Midbrain (tissue), 1 donor: ENCODE measurements around the gene RARA.
"Not testable (repeated sequence)": the region's sequence is repeated elsewhere in the genome, so short reads cannot be mapped to it uniquely, and the experiment has no call there.

Experiments used
- DNase-seq: peaks from one replicate; lab custom pipeline; 2025; lab: John Stamatoyannopoulos, UW

The RARA gene

GRCh38 chr17:40356990-40357881 is 48.3 kb downstream of the RARA start:
- DNase-seq = no peak

- peak; percentile 89 for DNase-seq
These were observed 49.5 kb downstream of the RARA start for GRCh38 chr17:40358323-40359038.

GRCh38 chr17:40360091-40360490 is 51.1 kb downstream of the RARA start:
- DNase-seq = no peak

GRCh38 chr17:40361063-40361924 is 52.3 kb downstream of the RARA start:
- DNase-seq = no peak

GRCh38 chr17:40361925-40362695 is 53.1 kb downstream of the RARA start:
- no peak for DNase-seq

- no peak for DNase-seq
These were observed 53.7 kb downstream of the RARA start for GRCh38 chr17:40362696-40363110.

GRCh38 chr17:40363111-40363827 is 54.3 kb downstream of the RARA start:
- no peak for DNase-seq

- no peak for DNase-seq
These were observed 55.3 kb downstream of the RARA start, which contains the start of gene GJD3 for GRCh38 chr17:40364121-40364861. GJD3 (minus strand) TSS chr17:40364737; CDS start chr17:40363815, 922 bp downstream.

- DNase-seq = no peak
These were observed 55.9 kb downstream of the RARA start for GRCh38 chr17:40364906-40365305.

- DNase-seq = no peak
These were observed 57.3 kb downstream of the RARA start for GRCh38 chr17:40366076-40366860.

GRCh38 chr17:40366861-40367518 is 58.0 kb downstream of the RARA start:
- no peak for DNase-seq

- not testable (repeated sequence) for DNase-seq
These were observed 58.7 kb downstream of the RARA start for GRCh38 chr17:40367728-40368127.

- DNase-seq = no peak
These were observed 60.9 kb downstream of the RARA start for GRCh38 chr17:40369923-40370322.

- DNase-seq = no peak
These were observed 62.4 kb downstream of the RARA start for GRCh38 chr17:40371261-40371929.

- DNase-seq = no peak
These were observed 63.1 kb downstream of the RARA start for GRCh38 chr17:40372031-40372430.

GRCh38 chr17:40372644-40373043 is 63.7 kb downstream of the RARA start:
- not testable (repeated sequence) for DNase-seq

GRCh38 chr17:40373324-40373723 is 64.3 kb downstream of the RARA start:
- no peak for DNase-seq

GRCh38 chr17:40373999-40374398 is 65.0 kb downstream of the RARA start:
- DNase-seq = no peak
